Caco-2 (cell line): ENCODE results near the gene GALE. TPM values are rescaled to one million over a fixed set of nuclear protein-coding genes. Genes with fewer than 3 reads are reported as not detected.
A peak's percentile ranks its signal among the peaks of the same experiment; 100 is the strongest.

Source experiments
- BruUV-seq: library from RNA; stranded (reverse); fragments of 400-500 nt; replicated peaks from 2 replicates; lab custom pipeline; 2021; lab: Mats Ljungman, UMichigan
- CTCF ChIA-PET: fragments of 300-600 bp; sonication (Branson Sonifier 250); formaldehyde crosslinking; loops from one replicate; lab custom pipeline; 2022; ENCODE audit warnings: antibody characterized with exemption; lab: Charles Lee
- POLR2A ChIA-PET: fragments of 300-600 bp; sonication (Branson Sonifier 250); formaldehyde crosslinking; loops from one replicate; lab custom pipeline; 2022; ENCODE audit warnings: antibody characterized with exemption; lab: Charles Lee
- DNase-seq, 2 experiments: peaks; one replicate each; pipeline versions ENCODE4 v3.0.0 to v3.0.0-alpha.2; 2020 to 2022
- H3K27me3 ChIP-seq: replicated peaks from 2 replicates; pipeline ENCODE4 v1.6.0; 2011; ENCODE audit warnings: low read length; ENCODE audit not compliant: control insufficient read depth, insufficient read depth
- H3K36me3 ChIP-seq: 2 replicates; pipeline ENCODE4 v1.5.1; 2011; ENCODE audit warnings: low read length; ENCODE audit not compliant: control insufficient read depth, insufficient read depth
- H3K4me1 ChIP-seq: fragments of 250-450 bp; sonication (Bioruptor Pico); 2 replicates; pipeline ENCODE4 v1.5.1; 2020; ENCODE audit warnings: mild to moderate bottlenecking
- H3K4me3 ChIP-seq: 2 replicates; pipeline ENCODE4 v1.5.1; 2011; ENCODE audit warnings: low read depth, mild to moderate bottlenecking, control low read depth, low read length
- H3K9me3 ChIP-seq: fragments of 250-450 bp; sonication (Bioruptor Pico); 2 replicates; pipeline ENCODE4 v1.5.1; 2020; ENCODE audit warnings: mild to moderate bottlenecking, moderate library complexity
- H3K27ac Mint-ChIP-seq: one replicate; pipeline ENCODE4 v1.8.0; 2022; ENCODE audit warnings: mixed read lengths; ENCODE audit not compliant: unreplicated experiment
- H3K27me3 Mint-ChIP-seq: one replicate; pipeline ENCODE4 v1.8.0; 2022; ENCODE audit warnings: mixed read lengths; ENCODE audit not compliant: insufficient read depth, unreplicated experiment
- H3K36me3 Mint-ChIP-seq: one replicate; pipeline ENCODE4 v1.8.0; 2022; ENCODE audit warnings: mild to moderate bottlenecking, mixed read lengths; ENCODE audit not compliant: insufficient read depth, unreplicated experiment
- H3K4me1 Mint-ChIP-seq: one replicate; pipeline ENCODE4 v1.8.0; 2022; ENCODE audit warnings: low read depth, mixed read lengths; ENCODE audit not compliant: unreplicated experiment
- H3K4me3 Mint-ChIP-seq: one replicate; pipeline ENCODE4 v1.8.0; 2022; ENCODE audit warnings: mild to moderate bottlenecking, moderate library complexity, mixed read lengths; ENCODE audit not compliant: unreplicated experiment
- H3K9me3 Mint-ChIP-seq: one replicate; pipeline ENCODE4 v1.8.0; 2022; ENCODE audit warnings: mixed read lengths; ENCODE audit not compliant: unreplicated experiment
- intact Hi-C: fragments of 100-400 bp; cut with micrococcal nuclease; formaldehyde crosslinking; loops from one replicate; pipeline ENCODE4 v1.10.0; 2022; ENCODE audit not compliant: unreplicated experiment
- total RNA-seq: library from RNA; stranded (reverse); gene quantifications from 2 replicates; pipeline ENCODE4 v1.2.3, GENCODE V29; 2022
- TF ChIP-seq, protein P1 (sequence below), 2 experiments: fragments of 200-600 bp in 1 of 2; IDR thresholded peaks; 1 replicate in 1 of 2; 2 replicates in 1 of 2; pipeline versions ENCODE4 v1.5.1 to v1.8.0; 2011 to 2022; ENCODE audit warnings: antibody characterized with exemption in 1 of 2, control low read depth in 1 of 2, inconsistent platforms in 1 of 2, low read depth in 1 of 2, low read length in 1 of 2, mild to moderate bottlenecking in 1 of 2, moderate library complexity in 1 of 2; ENCODE audit not compliant: insufficient read depth in 1 of 2, severe bottlenecking in 1 of 2, unreplicated experiment in 1 of 2

Gene GALE
- total RNA-seq, 1 experiment from 2014 or later: 51.6 TPM

DNA sequence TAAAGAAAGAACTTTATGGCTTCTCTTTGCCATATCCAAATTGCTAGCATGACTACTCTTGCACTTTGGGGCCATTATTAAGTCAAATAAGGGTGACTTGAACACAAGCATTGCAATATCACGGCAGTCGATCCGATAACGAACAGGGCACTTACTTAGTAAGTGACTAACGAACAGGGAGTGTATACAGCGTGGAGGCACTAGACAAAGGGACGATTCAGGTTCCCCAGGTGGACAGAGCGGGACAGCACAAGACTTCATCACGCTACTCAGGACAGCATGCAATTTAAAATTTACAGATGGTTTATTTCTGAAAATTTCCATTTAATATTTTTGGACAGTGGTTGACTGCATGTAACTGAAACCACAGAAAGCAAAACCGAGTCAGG lies 27.7 kb downstream of the GALE start:
- no peaks in the 10 kb centered on the region for H3K4me1 ChIP-seq
- no peaks in the 10 kb centered on the region for H3K9me3 Mint-ChIP-seq

DNA sequence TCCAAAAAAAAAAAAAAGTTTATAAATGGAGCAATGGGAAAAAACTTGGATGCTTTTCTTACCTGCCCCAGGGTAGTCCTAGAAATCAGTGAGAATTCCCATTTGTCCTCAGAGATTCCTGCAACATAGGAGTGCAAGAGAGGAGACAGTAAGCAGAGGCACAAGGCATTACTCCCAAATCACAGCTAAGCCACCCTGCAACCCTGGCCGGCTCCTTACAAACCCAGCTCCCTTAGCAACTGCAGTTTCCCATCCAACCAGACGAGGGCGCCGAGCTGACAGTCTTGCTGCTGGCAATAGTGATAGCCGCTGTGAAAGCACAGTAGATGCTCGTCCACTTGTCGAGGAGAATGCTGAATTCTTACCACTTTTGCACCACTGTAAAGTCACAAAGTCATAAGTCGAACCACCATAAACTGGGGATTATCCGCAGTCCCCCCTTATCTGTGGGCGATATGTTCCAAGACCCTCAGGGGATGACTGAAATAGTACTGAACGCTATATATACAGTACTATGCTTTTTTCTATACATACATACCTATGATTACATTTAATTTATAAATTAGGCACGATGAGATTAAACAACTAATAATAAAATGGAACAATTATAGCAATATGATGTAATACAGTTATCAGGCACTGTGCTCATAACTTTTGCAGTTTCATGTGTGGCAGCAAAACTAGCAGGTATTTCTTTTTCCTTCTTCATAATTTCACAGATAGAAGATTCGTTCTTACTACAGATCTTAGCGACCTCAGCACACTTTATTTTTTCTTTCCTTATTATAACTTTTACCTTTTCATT lies 28.3 kb downstream of the GALE start:
- Mint-ChIP-seq H3K27ac (no peak overlapping the region), H3K36me3 (peaks cover 4% of the 10 kb centered on the region), H3K4me3 (no peak overlapping the region), H3K9me3 (no peaks in the 10 kb centered on the region), H3K4me1 (no peaks in the 10 kb centered on the region), H3K27me3 (no peaks in the 10 kb centered on the region)
- ChIA-PET POLR2A (interaction anchor here (0.5 kb wide), 1 partner anchor 30 kb away, joined by 3 read pairs; no protein-coding TSS in a partner anchor), CTCF (interaction anchor here (0.6 to 1.4 kb wide), 13 partner anchors 10 to 275 kb away, joined by 3 to 32 read pairs (median 3); partner anchors contain the start of genes GALE and LYPLA2)
- no peaks in the 10 kb centered on the region; the same call in 1 of the 2 replicates for H3K36me3 ChIP-seq
- no peak overlapping the region for H3K4me3 ChIP-seq
- BruUV-seq: no TSS peak
- no peaks in the 10 kb centered on the region for H3K9me3 ChIP-seq
- H3K27me3 ChIP-seq: no peaks in the 10 kb centered on the region
- intact Hi-C loops: loop anchor here (1.0 kb wide), 1 partner anchor 144 kb away; no protein-coding TSS in a partner anchor
- DNase-seq: peak; percentile 81 to 82
- H3K4me1 ChIP-seq: no peaks in the 10 kb centered on the region
- TF ChIP-seq, protein P1, sequence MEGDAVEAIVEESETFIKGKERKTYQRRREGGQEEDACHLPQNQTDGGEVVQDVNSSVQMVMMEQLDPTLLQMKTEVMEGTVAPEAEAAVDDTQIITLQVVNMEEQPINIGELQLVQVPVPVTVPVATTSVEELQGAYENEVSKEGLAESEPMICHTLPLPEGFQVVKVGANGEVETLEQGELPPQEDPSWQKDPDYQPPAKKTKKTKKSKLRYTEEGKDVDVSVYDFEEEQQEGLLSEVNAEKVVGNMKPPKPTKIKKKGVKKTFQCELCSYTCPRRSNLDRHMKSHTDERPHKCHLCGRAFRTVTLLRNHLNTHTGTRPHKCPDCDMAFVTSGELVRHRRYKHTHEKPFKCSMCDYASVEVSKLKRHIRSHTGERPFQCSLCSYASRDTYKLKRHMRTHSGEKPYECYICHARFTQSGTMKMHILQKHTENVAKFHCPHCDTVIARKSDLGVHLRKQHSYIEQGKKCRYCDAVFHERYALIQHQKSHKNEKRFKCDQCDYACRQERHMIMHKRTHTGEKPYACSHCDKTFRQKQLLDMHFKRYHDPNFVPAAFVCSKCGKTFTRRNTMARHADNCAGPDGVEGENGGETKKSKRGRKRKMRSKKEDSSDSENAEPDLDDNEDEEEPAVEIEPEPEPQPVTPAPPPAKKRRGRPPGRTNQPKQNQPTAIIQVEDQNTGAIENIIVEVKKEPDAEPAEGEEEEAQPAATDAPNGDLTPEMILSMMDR (IDR thresholded peaks at IDR 0.05; ENCODE audit: insufficient read depth in 1 of 2, low read depth in 1 of 2, low read length in 1 of 2, severe bottlenecking in 1 of 2, unreplicated experiment in 1 of 2): peak; percentile 76 to 87

More for the DNA sequence above, 27.7 kb downstream of the GALE start:
- Mint-ChIP-seq H3K27ac (no peak overlapping the region), H3K36me3 (peaks cover 2% of the 10 kb centered on the region), H3K4me3 (no peak overlapping the region), H3K4me1 (no peaks in the 10 kb centered on the region), H3K27me3 (no peaks in the 10 kb centered on the region)
- Histone ChIP-seq H3K27me3 (no peaks in the 10 kb centered on the region), H3K36me3 (no peaks in the 10 kb centered on the region; the same call in 1 of the 2 replicates), H3K9me3 (no peaks in the 10 kb centered on the region), H3K4me3 (no peak overlapping the region)
- CTCF ChIA-PET: no interaction called here
- BruUV-seq: no TSS peak
- intact Hi-C loops: loop anchor here (1.0 kb wide), 1 partner anchor 143 kb away; no protein-coding TSS in a partner anchor
- POLR2A ChIA-PET: no interaction called here
- TF ChIP-seq, protein P1 (IDR thresholded peaks at IDR 0.05; ENCODE audit: insufficient read depth in 1 of 2, low read depth in 1 of 2, low read length in 1 of 2, severe bottlenecking in 1 of 2, unreplicated experiment in 1 of 2): no peak
- DNase-seq: no peak

DNA sequence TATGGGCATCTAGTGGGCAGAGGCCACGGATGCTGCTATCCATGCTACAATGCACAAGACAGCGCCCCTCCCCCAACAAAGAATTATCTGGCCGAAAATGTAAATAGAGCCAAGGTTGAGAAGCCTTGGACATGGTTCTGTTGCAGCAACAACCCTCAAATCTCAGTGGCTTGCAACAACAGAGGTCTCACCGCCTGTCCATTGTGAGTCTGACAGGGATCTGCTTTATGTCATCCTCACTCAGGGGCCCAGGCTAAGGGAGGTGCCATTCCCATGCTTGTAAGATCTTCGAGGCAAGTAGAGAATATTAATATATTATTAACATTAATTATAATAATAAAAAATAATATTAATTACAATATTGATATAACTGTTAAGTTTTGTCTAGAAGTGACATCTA lies 31.8 kb downstream of the GALE start:
- BruUV-seq: no TSS peak
- H3K4me1 Mint-ChIP-seq: no peaks in the 10 kb centered on the region
- Histone ChIP-seq H3K36me3 (no peaks in the 10 kb centered on the region; the same call in 1 of the 2 replicates), H3K9me3 (no peaks in the 10 kb centered on the region), H3K27me3 (no peaks in the 10 kb centered on the region), H3K4me1 (no peaks in the 10 kb centered on the region), H3K4me3 (no peak overlapping the region)
- H3K9me3 Mint-ChIP-seq: no peaks in the 10 kb centered on the region
- H3K4me3 Mint-ChIP-seq: no peak overlapping the region
- peaks cover 19% of the 10 kb centered on the region for H3K36me3 Mint-ChIP-seq
- CTCF ChIA-PET: no interaction called here
- H3K27me3 Mint-ChIP-seq: no peaks in the 10 kb centered on the region
- H3K27ac Mint-ChIP-seq: no peak overlapping the region
- TF ChIP-seq, protein P1 (IDR thresholded peaks at IDR 0.05; ENCODE audit: insufficient read depth in 1 of 2, low read depth in 1 of 2, low read length in 1 of 2, severe bottlenecking in 1 of 2, unreplicated experiment in 1 of 2): no peak
- no peak for DNase-seq
- intact Hi-C loops: no loop called here
- POLR2A ChIA-PET: no interaction called here
